Fibroblast of peridontal ligament (primary cell): Measurements from ENCODE around the gene ETS2.
A peak's percentile ranks its signal among the peaks of the same experiment; 100 is the strongest.
"Not testable (repeated sequence)": the region's sequence is repeated elsewhere in the genome, so short reads cannot be mapped to it uniquely, and the experiment has no call there.

Source experiments
- DNase-seq: peaks from one replicate; pipeline ENCODE4 v3.0.0-alpha.2; 2010; ENCODE audit errors: extremely low read depth

Gene ETS2

GRCh38 chr21:38818325-38818723 lies 12.6 kb downstream of the ETS2 start:
- DNase-seq = no peak

GRCh38 chr21:38819051-38819718 lies 13.5 kb downstream of the ETS2 start:
- DNase-seq = no peak

GRCh38 chr21:38819719-38820159 lies 14.0 kb downstream of the ETS2 start:
- DNase-seq = peak; percentile 30

- no peak for DNase-seq
Observed at GRCh38 chr21:38820471-38821239, 14.9 kb downstream of the ETS2 start.

- DNase-seq = no peak
Observed at GRCh38 chr21:38821248-38821647, 15.5 kb downstream of the ETS2 start.

- no peak for DNase-seq
Observed at GRCh38 chr21:38821959-38822682, 16.4 kb downstream of the ETS2 start.

GRCh38 chr21:38822778-38823238 lies 17.1 kb downstream of the ETS2 start:
- DNase-seq = no peak

GRCh38 chr21:38823737-38824123 lies 18.0 kb downstream of the ETS2 start:
- DNase-seq = no peak

- peak; percentile 62 for DNase-seq
Observed at GRCh38 chr21:38824124-38824822, 18.5 kb downstream of the ETS2 start.

GRCh38 chr21:38825269-38825668 lies 19.5 kb downstream of the ETS2 start:
- no peak for DNase-seq

- DNase-seq = no peak
Observed at GRCh38 chr21:38825921-38826320, 20.2 kb downstream of the ETS2 start.

GRCh38 chr21:38828111-38828510 lies 22.4 kb downstream of the ETS2 start:
- not testable (repeated sequence) for DNase-seq

GRCh38 chr21:38830671-38831525 lies 25.2 kb downstream of the ETS2 start:
- DNase-seq = no peak

GRCh38 chr21:38831526-38832467 lies 26.1 kb downstream of the ETS2 start:
- DNase-seq = peak; percentile 98

- DNase-seq = no peak
Observed at GRCh38 chr21:38832664-38833063, 26.9 kb downstream of the ETS2 start.

GRCh38 chr21:38833117-38833516 lies 27.4 kb downstream of the ETS2 start:
- DNase-seq = no peak

- no peak for DNase-seq
Observed at GRCh38 chr21:38834725-38835124, 29.0 kb downstream of the ETS2 start.

GRCh38 chr21:38837806-38838461 lies 32.2 kb downstream of the ETS2 start:
- DNase-seq = no peak

GRCh38 chr21:38838598-38839327 lies 33.0 kb downstream of the ETS2 start:
- no peak for DNase-seq
